K562 (cell line): ENCODE measurements around the gene RHNO1. TPM values are rescaled to one million over a fixed set of nuclear protein-coding genes. Genes with fewer than 3 reads are reported as not detected.

Experiments
- ATAC-seq: fragments of 200-7000 bp; cut with Tn5 transposase; 3 replicates; pipeline ENCODE4 v1.9.1; 2020; ENCODE audit warnings: moderate library complexity
- BruUV-seq: library from RNA; stranded (reverse); fragments of 400-500 nt; replicated peaks from 2 replicates; lab custom pipeline; 2021; lab: Mats Ljungman, UMichigan
- CTCF ChIA-PET: fragments of 300-600 bp; formaldehyde crosslinking; extraction: SDS; loops from one replicate; lab custom pipeline; 2021; ENCODE audit warnings: low intra/inter-chr PET ratio; lab: Yijun Ruan, JAX
- POLR2A ChIA-PET: fragments of 300-600, 350-650 bp; sonication (Branson Sonifier 250); formaldehyde crosslinking; extraction: SDS; loops from one replicate; lab custom pipeline; 2021; ENCODE audit warnings: antibody characterized with exemption, inconsistent platforms; lab: Yijun Ruan, JAX
- DNase-seq, 4 experiments: peaks; one replicate each; pipeline versions ENCODE4 v3.0.0 to v3.0.0-alpha.2; 2011 to 2018; ENCODE audit warnings: low spot score in 3 of 4, mixed read lengths in 3 of 4; ENCODE audit errors: extremely low read depth in 1 of 4
- FAIRE-seq: peaks from 2 replicates; lab custom pipeline; 2011; peaks lifted over from hg19 to GRCh38; lab: Jason Lieb, UNC
- H2AFZ ChIP-seq: 2 replicates; pipeline ENCODE4 v1.6.0; 2011; ENCODE audit warnings: low read depth, low read length, control low read depth, inconsistent platforms
- H3K27ac ChIP-seq: fragments of 200-600 bp; 3 replicates; pipeline ENCODE4 v1.8.0; 2011; ENCODE audit warnings: low read depth, mild to moderate bottlenecking, control low read depth, inconsistent platforms, low read length, moderate library complexity, mixed read lengths; ENCODE audit errors: extremely low read depth
- H3K27me3 ChIP-seq, 2 experiments: fragments of 300-600 bp in 1 of 2; 2 replicates in 1 of 2; 3 replicates in 1 of 2; pipeline versions ENCODE4 v1.6.0 to v1.8.0; 2011; ENCODE audit warnings: inconsistent platforms in 2 of 2, low read length in 2 of 2, mild to moderate bottlenecking in 1 of 2, mixed read lengths in 1 of 2, moderate library complexity in 1 of 2; ENCODE audit not compliant: control insufficient read depth in 2 of 2, insufficient read depth in 2 of 2
- H3K36me3 ChIP-seq: fragments of 300-600 bp; 3 replicates; pipeline ENCODE4 v1.8.0; 2011; ENCODE audit warnings: mild to moderate bottlenecking, low read length, inconsistent platforms; ENCODE audit not compliant: control insufficient read depth, insufficient read depth
- H3K4me1 ChIP-seq, 2 experiments: fragments of 200-600 bp in 1 of 2; replicated peaks in 1 of 2; 2 replicates in 1 of 2; 3 replicates in 1 of 2; pipeline versions ENCODE4 v1.5.1 to v1.8.0; 2011; ENCODE audit warnings: inconsistent platforms in 2 of 2, low read length in 2 of 2, mild to moderate bottlenecking in 1 of 2, mixed read lengths in 1 of 2, moderate library complexity in 1 of 2; ENCODE audit not compliant: control insufficient read depth in 2 of 2, insufficient read depth in 2 of 2
- H3K4me2 ChIP-seq: 2 replicates; pipeline ENCODE4 v1.6.1; 2011; ENCODE audit warnings: low read length, control low read depth, inconsistent platforms, mixed read lengths; ENCODE audit not compliant: insufficient read depth
- H3K4me3 ChIP-seq: fragments of 200-600 bp; sonication (generic), shearing (Covaris generic); 2 replicates; pipeline ENCODE4 v1.5.1; 2016; ENCODE audit warnings: control low read depth, inconsistent platforms
- H3K79me2 ChIP-seq: fragments of 200-600 bp; 3 replicates; pipeline ENCODE4 v1.8.0; 2011; ENCODE audit warnings: low read length, inconsistent platforms; ENCODE audit not compliant: control insufficient read depth, insufficient read depth
- H3K9ac ChIP-seq, 2 experiments: 2 replicates each; pipeline versions ENCODE4 v1.6.0 to v1.6.1; 2011; ENCODE audit warnings: low read depth in 2 of 2, low read length in 2 of 2, control low read depth in 1 of 2, inconsistent platforms in 1 of 2, mild to moderate bottlenecking in 1 of 2, mixed read lengths in 1 of 2; ENCODE audit not compliant: insufficient read depth in 1 of 2
- H3K9me1 ChIP-seq: one replicate; pipeline ENCODE4 v1.6.0; 2011; ENCODE audit warnings: inconsistent platforms, mild to moderate bottlenecking, low read length, moderate library complexity; ENCODE audit not compliant: control insufficient read depth, insufficient read depth
- H3K9me3 ChIP-seq: replicated peaks from 2 replicates; pipeline ENCODE4 v1.5.1; 2011; ENCODE audit warnings: low read depth, low read length, inconsistent platforms; ENCODE audit not compliant: control insufficient read depth, insufficient read depth
- H4K20me1 ChIP-seq: replicated peaks from 2 replicates; pipeline ENCODE4 v1.6.1; 2011; ENCODE audit warnings: low read length, inconsistent platforms, mixed read lengths; ENCODE audit not compliant: control insufficient read depth, insufficient read depth
- CREB3 ChIP-seq: fragments of 450-650 bp; conservative IDR thresholded peaks from 2 replicates; pipeline ENCODE4 v1.6.1; 2016; ENCODE audit warnings: missing genetic modification characterization, low read depth, mild to moderate bottlenecking, missing compliant biosample characterization, moderate library complexity
- GATAD2A ChIP-seq: fragments of 450-650 bp; IDR thresholded peaks from 2 replicates; pipeline ENCODE4 v1.6.1; 2017
- HEY1 ChIP-seq: fragments of 250-450 bp; sonication (Bioruptor Pico); IDR thresholded peaks from 2 replicates; pipeline ENCODE4 v1.5.0; 2020; ENCODE audit warnings: mild to moderate bottlenecking, moderate library complexity, borderline replicate concordance
- MITF ChIP-seq: IDR thresholded peaks from 2 replicates; pipeline ENCODE4 v1.6.1; 2014; ENCODE audit warnings: antibody characterized with exemption
- WGBS: fragments of 100-300 bp; shearing (Covaris generic); methylation state at CpG from one replicate; pipeline ENCODE4 v1.1.6; 2016; ENCODE audit warnings: low coverage, mixed read lengths; ENCODE audit not compliant: insufficient coverage; ENCODE audit errors: missing lambda C conversion rate; 5-methylcytosine and 5-hydroxymethylcytosine counted together
- in situ Hi-C: fragments of 300-500 bp; cut with MboI; formaldehyde crosslinking; loops from 4 replicates; pipeline ENCODE4 v1.15.0; 2018; ENCODE audit warnings: inconsistent platforms, mixed read lengths
- intact Hi-C: fragments of 100-400 bp; cut with micrococcal nuclease; formaldehyde crosslinking; loops from 2 replicates; pipeline ENCODE4 v1.14.2; 2022
- polyA plus RNA-seq, 8 experiments: library from polyadenylated mRNA; depleted of rRNA in 4 of 8; stranded (reverse) in 5 of 8; unstranded in 3 of 8; fragments of >200 nt; fragmentation: Nextera tagmentation in 2 of 8; fragmentation: Illumina TruSeq in 1 of 8; extraction: Ambion mirVana in 2 of 8; extraction: Trizol in 1 of 8; gene quantifications; 2 replicates each; pipeline versions ENCODE4 v1.2.1 to v1.2.3, GENCODE V29; 2011 to 2014; ENCODE audit warnings: inconsistent platforms in 1 of 8, missing spikeins in 1 of 8
- total RNA-seq, 7 experiments: library from RNA; depleted of rRNA in 6 of 7; stranded (reverse); fragments of >200 nt in 6 of 7; fragmentation: Illumina TruSeq in 2 of 7; extraction: Trizol in 2 of 7; gene quantifications; 2 replicates each; pipeline versions ENCODE4 v1.2.1 to v1.2.3, GENCODE V29; 2011 to 2021; ENCODE audit warnings: low replicate concordance in 1 of 7
- TF ChIP-seq, protein P1 (sequence below): IDR thresholded peaks from 3 replicates; pipeline ENCODE4 v1.6.1; 2011; ENCODE audit warnings: borderline replicate concordance, mild to moderate bottlenecking; ENCODE audit not compliant: insufficient read length, insufficient read depth
- TF ChIP-seq, protein P2 (sequence below): fragments of 450-650 bp; formaldehyde crosslinking; IDR thresholded peaks from 2 replicates; pipeline ENCODE4 v1.4.0; 2020; ENCODE audit warnings: mild to moderate bottlenecking, moderate library complexity
- TF ChIP-seq, protein P3 (sequence below), 2 experiments: fragments of 450-650 bp; IDR thresholded peaks; 2 replicates each; pipeline ENCODE4 v1.6.1; 2018; ENCODE audit warnings: mild to moderate bottlenecking in 2 of 2, low read depth in 1 of 2; ENCODE audit not compliant: partially characterized antibody in 2 of 2

Gene RHNO1
- total and polyA plus RNA-seq, 9 of the 15 experiments (the other 6 are each of a cell fraction or from before 2014, with no cell fraction given) = 20.8 to 62.7 (median 28.8) TPM

GRCh38 chr12:2832550-2833127 is 44.4 kb upstream of the RHNO1 start:
- Histone ChIP-seq H3K9me1 (no peaks in the 10 kb centered on the region), H3K27ac (no peak overlapping the region), H3K9me3 (no peaks in the 10 kb centered on the region), H3K36me3 (0 out of 3 replicates have a peak, but pooled peaks cover 3% of the 10 kb centered on the region), H3K4me2 (no peak overlapping the region), H3K4me3 (no peak overlapping the region), H2AFZ (no peak overlapping the region), H3K79me2 (no peaks in the 10 kb centered on the region), H3K4me1 (peaks cover 0 to 8% of the 10 kb centered on the region in 2 experiments; a peak in 3 of 5 replicates), H4K20me1 (no peaks in the 10 kb centered on the region), H3K27me3 (no peaks in the 10 kb centered on the region), H3K9ac (peak overlapping the region in 1 of 2 experiments; percentile 45; a peak in 1 of 4 replicates)
- WGBS = 63% methylated on average over 6 of the region's 6 CpGs
- POLR2A ChIA-PET = interaction anchor here (0.6 kb wide), 1 partner anchor 106 kb away, joined by 3 read pairs; no protein-coding TSS in a partner anchor
- ATAC-seq (no peak), FAIRE-seq (no peak), DNase-seq (no peak)
- in situ Hi-C loops (no loop called here), intact Hi-C loops (no loop called here)
- no TSS peak for BruUV-seq
- CTCF ChIA-PET = no interaction called here
- no peak for TF ChIP-seq CREB3 (tag)
- TF ChIP-seq, protein P1, sequence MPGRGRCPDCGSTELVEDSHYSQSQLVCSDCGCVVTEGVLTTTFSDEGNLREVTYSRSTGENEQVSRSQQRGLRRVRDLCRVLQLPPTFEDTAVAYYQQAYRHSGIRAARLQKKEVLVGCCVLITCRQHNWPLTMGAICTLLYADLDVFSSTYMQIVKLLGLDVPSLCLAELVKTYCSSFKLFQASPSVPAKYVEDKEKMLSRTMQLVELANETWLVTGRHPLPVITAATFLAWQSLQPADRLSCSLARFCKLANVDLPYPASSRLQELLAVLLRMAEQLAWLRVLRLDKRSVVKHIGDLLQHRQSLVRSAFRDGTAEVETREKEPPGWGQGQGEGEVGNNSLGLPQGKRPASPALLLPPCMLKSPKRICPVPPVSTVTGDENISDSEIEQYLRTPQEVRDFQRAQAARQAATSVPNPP = no peak
- TF ChIP-seq, protein P2, sequence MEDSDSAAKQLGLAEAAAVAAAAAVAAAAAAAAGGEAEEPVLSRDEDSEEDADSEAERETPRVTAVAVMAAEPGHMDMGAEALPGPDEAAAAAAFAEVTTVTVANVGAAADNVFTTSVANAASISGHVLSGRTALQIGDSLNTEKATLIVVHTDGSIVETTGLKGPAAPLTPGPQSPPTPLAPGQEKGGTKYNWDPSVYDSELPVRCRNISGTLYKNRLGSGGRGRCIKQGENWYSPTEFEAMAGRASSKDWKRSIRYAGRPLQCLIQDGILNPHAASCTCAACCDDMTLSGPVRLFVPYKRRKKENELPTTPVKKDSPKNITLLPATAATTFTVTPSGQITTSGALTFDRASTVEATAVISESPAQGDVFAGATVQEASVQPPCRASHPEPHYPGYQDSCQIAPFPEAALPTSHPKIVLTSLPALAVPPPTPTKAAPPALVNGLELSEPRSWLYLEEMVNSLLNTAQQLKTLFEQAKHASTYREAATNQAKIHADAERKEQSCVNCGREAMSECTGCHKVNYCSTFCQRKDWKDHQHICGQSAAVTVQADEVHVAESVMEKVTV (CRISPR knock-in tag) = no peak
- no peak for TF ChIP-seq HEY1 (CRISPR knock-in tag)
- TF ChIP-seq, protein P3, sequence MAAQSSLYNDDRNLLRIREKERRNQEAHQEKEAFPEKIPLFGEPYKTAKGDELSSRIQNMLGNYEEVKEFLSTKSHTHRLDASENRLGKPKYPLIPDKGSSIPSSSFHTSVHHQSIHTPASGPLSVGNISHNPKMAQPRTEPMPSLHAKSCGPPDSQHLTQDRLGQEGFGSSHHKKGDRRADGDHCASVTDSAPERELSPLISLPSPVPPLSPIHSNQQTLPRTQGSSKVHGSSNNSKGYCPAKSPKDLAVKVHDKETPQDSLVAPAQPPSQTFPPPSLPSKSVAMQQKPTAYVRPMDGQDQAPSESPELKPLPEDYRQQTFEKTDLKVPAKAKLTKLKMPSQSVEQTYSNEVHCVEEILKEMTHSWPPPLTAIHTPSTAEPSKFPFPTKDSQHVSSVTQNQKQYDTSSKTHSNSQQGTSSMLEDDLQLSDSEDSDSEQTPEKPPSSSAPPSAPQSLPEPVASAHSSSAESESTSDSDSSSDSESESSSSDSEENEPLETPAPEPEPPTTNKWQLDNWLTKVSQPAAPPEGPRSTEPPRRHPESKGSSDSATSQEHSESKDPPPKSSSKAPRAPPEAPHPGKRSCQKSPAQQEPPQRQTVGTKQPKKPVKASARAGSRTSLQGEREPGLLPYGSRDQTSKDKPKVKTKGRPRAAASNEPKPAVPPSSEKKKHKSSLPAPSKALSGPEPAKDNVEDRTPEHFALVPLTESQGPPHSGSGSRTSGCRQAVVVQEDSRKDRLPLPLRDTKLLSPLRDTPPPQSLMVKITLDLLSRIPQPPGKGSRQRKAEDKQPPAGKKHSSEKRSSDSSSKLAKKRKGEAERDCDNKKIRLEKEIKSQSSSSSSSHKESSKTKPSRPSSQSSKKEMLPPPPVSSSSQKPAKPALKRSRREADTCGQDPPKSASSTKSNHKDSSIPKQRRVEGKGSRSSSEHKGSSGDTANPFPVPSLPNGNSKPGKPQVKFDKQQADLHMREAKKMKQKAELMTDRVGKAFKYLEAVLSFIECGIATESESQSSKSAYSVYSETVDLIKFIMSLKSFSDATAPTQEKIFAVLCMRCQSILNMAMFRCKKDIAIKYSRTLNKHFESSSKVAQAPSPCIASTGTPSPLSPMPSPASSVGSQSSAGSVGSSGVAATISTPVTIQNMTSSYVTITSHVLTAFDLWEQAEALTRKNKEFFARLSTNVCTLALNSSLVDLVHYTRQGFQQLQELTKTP (IDR thresholded peaks at IDR 0.05; ENCODE audit: low read depth in 1 of 2, partially characterized antibody in 2 of 2) = no peak
- no peak for TF ChIP-seq MITF
- no peak for TF ChIP-seq GATAD2A
